Activated T-helper 1 cell treated with anti-CD3 and anti-CD28 coated beads, Interleukin-12 subunit alpha, Interleukin-12 subunit beta, Interleukin-2, Interleukin-4 antibody, amounts not matched to agents 30 ng/mL and 10 ng/mL and 1 ng/mL, durations not matched to agents 14 hours and 24 hours and 36 hours (primary cell): ENCODE data around the gene MLXIPL. TPM values are rescaled to one million over a fixed set of nuclear protein-coding genes. Genes with fewer than 3 reads are reported as not detected.
"Not testable (repeated sequence)": the region's sequence is repeated elsewhere in the genome, so short reads cannot be mapped to it uniquely, and the experiment has no call there.

Experiments
- DNase-seq: peaks from one replicate; pipeline ENCODE4 v3.0.0; 2021; ENCODE audit warnings: low spot score
- H3K27ac Mint-ChIP-seq: one replicate; pipeline ENCODE4 v1.8.0; 2021; ENCODE audit warnings: mild to moderate bottlenecking, mixed read lengths
- H3K27me3 Mint-ChIP-seq: one replicate; pipeline ENCODE4 v1.8.0; 2022; ENCODE audit warnings: mild to moderate bottlenecking, moderate library complexity, mixed read lengths; ENCODE audit not compliant: insufficient read depth
- H3K36me3 Mint-ChIP-seq: one replicate; pipeline ENCODE4 v1.8.0; 2021; ENCODE audit warnings: low read depth, mixed read lengths
- H3K4me1 Mint-ChIP-seq: one replicate; pipeline ENCODE4 v1.8.0; 2021; ENCODE audit warnings: low read depth, mixed read lengths
- H3K4me3 Mint-ChIP-seq: one replicate; pipeline ENCODE4 v1.8.0; 2021; ENCODE audit warnings: mild to moderate bottlenecking, moderate library complexity, mixed read lengths
- H3K9me3 Mint-ChIP-seq: one replicate; pipeline ENCODE4 v1.8.0; 2021; ENCODE audit warnings: mixed read lengths
- intact Hi-C: fragments of 100-400 bp; cut with micrococcal nuclease; formaldehyde crosslinking; loops from one replicate; pipeline ENCODE4 v1.15.1; 2024
- total RNA-seq: library from RNA; stranded (reverse); gene quantifications from 2 replicates; pipeline ENCODE4 v1.2.3, GENCODE V29; 2022

Gene MLXIPL
- total RNA-seq, 1 donor from 2014 or later: not detected

- H3K4me1 Mint-ChIP-seq, H3K27ac Mint-ChIP-seq, intact Hi-C loops, DNase-seq, H3K9me3 Mint-ChIP-seq, H3K4me3 Mint-ChIP-seq, H3K36me3 Mint-ChIP-seq: not testable (repeated sequence)
- H3K27me3 Mint-ChIP-seq: peaks cover 11% of the 10 kb centered on the region
These were observed 31.0 kb upstream of the MLXIPL start for GRCh38 chr7:73655309-73655708.

- no peaks in the 10 kb centered on the region for H3K9me3 Mint-ChIP-seq
- H3K4me3 Mint-ChIP-seq: no peak overlapping the region
- peaks cover 27% of the 10 kb centered on the region for H3K27me3 Mint-ChIP-seq
- H3K4me1 Mint-ChIP-seq: no peaks in the 10 kb centered on the region
- no peaks in the 10 kb centered on the region for H3K36me3 Mint-ChIP-seq
- DNase-seq: no peak
- intact Hi-C loops: no loop called here
- no peak overlapping the region for H3K27ac Mint-ChIP-seq
These were observed 28.2 kb upstream of the MLXIPL start for GRCh38 chr7:73652541-73652949.

GRCh38 chr7:73650524-73650923 lies 26.2 kb upstream of the MLXIPL start:
- no peak for DNase-seq
- Mint-ChIP-seq H3K27me3 (peaks cover 44% of the 10 kb centered on the region), H3K4me1 (no peaks in the 10 kb centered on the region), H3K4me3 (no peak overlapping the region), H3K27ac (no peak overlapping the region), H3K36me3 (no peaks in the 10 kb centered on the region), H3K9me3 (no peaks in the 10 kb centered on the region)
- intact Hi-C loops: no loop called here

- Mint-ChIP-seq H3K27ac (no peak overlapping the region), H3K36me3 (no peaks in the 10 kb centered on the region), H3K4me3 (no peak overlapping the region), H3K9me3 (no peaks in the 10 kb centered on the region), H3K27me3 (peaks cover 48% of the 10 kb centered on the region), H3K4me1 (no peaks in the 10 kb centered on the region)
- intact Hi-C loops: no loop called here
- no peak for DNase-seq
These were observed 25.3 kb upstream of the MLXIPL start for GRCh38 chr7:73649576-73649975.

GRCh38 chr7:73648593-73649332 lies 24.4 kb upstream of the MLXIPL start:
- no peak for DNase-seq
- Mint-ChIP-seq H3K9me3 (no peaks in the 10 kb centered on the region), H3K27ac (no peak overlapping the region), H3K36me3 (no peaks in the 10 kb centered on the region), H3K4me3 (peak overlapping the region; percentile 13), H3K4me1 (no peaks in the 10 kb centered on the region), H3K27me3 (peaks cover 48% of the 10 kb centered on the region)
- intact Hi-C loops: no loop called here

- no peak for DNase-seq
- H3K9me3 Mint-ChIP-seq: no peaks in the 10 kb centered on the region
- H3K27ac Mint-ChIP-seq: no peak overlapping the region
- H3K27me3 Mint-ChIP-seq: peaks cover 48% of the 10 kb centered on the region
- no peaks in the 10 kb centered on the region for H3K36me3 Mint-ChIP-seq
- H3K4me3 Mint-ChIP-seq: peak overlapping the region; percentile 13
- intact Hi-C loops: no loop called here
- no peaks in the 10 kb centered on the region for H3K4me1 Mint-ChIP-seq
These were observed 23.6 kb upstream of the MLXIPL start for GRCh38 chr7:73647725-73648592.

- Mint-ChIP-seq H3K4me1 (no peaks in the 10 kb centered on the region), H3K27ac (no peak overlapping the region), H3K4me3 (no peak overlapping the region), H3K9me3 (no peaks in the 10 kb centered on the region), H3K27me3 (peaks cover 48% of the 10 kb centered on the region), H3K36me3 (no peaks in the 10 kb centered on the region)
- no peak for DNase-seq
- intact Hi-C loops: no loop called here
These were observed 22.7 kb upstream of the MLXIPL start for GRCh38 chr7:73646785-73647724.

GRCh38 chr7:73645643-73646174 lies 21.4 kb upstream of the MLXIPL start:
- Mint-ChIP-seq H3K4me3 (no peak overlapping the region), H3K27ac (no peak overlapping the region), H3K36me3 (no peaks in the 10 kb centered on the region), H3K9me3 (no peaks in the 10 kb centered on the region), H3K4me1 (no peaks in the 10 kb centered on the region), H3K27me3 (peaks cover 44% of the 10 kb centered on the region)
- DNase-seq: no peak
- intact Hi-C loops: no loop called here

- Mint-ChIP-seq H3K9me3 (no peaks in the 10 kb centered on the region), H3K27ac (no peak overlapping the region), H3K36me3 (no peaks in the 10 kb centered on the region), H3K27me3 (peaks cover 39% of the 10 kb centered on the region), H3K4me1 (no peaks in the 10 kb centered on the region), H3K4me3 (no peak overlapping the region)
- intact Hi-C loops: no loop called here
- DNase-seq: no peak
These were observed 20.5 kb upstream of the MLXIPL start for GRCh38 chr7:73644688-73645286.

GRCh38 chr7:73642834-73643233 lies 18.5 kb upstream of the MLXIPL start:
- Mint-ChIP-seq H3K4me3 (no peak overlapping the region), H3K27ac (no peak overlapping the region), H3K27me3 (peaks cover 22% of the 10 kb centered on the region), H3K36me3 (no peaks in the 10 kb centered on the region), H3K9me3 (no peaks in the 10 kb centered on the region), H3K4me1 (no peaks in the 10 kb centered on the region)
- intact Hi-C loops: no loop called here
- no peak for DNase-seq

- no peaks in the 10 kb centered on the region for H3K9me3 Mint-ChIP-seq
- H3K27me3 Mint-ChIP-seq: peaks cover 2% of the 10 kb centered on the region
- intact Hi-C loops: no loop called here
- no peaks in the 10 kb centered on the region for H3K36me3 Mint-ChIP-seq
- no peaks in the 10 kb centered on the region for H3K4me1 Mint-ChIP-seq
- DNase-seq: no peak
- no peak overlapping the region for H3K27ac Mint-ChIP-seq
- H3K4me3 Mint-ChIP-seq: no peak overlapping the region
These were observed 14.6 kb upstream of the MLXIPL start for GRCh38 chr7:73638911-73639310.
